GM12872 (cell line): ENCODE measurements around the gene STXBP5.

ENCODE experiments used
- CTCF ChIP-seq: IDR thresholded peaks from 3 replicates; pipeline ENCODE4 v1.5.1; 2011; ENCODE audit warnings: low read depth, mild to moderate bottlenecking, low read length, moderate library complexity; ENCODE audit not compliant: insufficient read depth

Gene STXBP5

GRCh38 chr6:147251072-147251471 lies 46.9 kb downstream of the STXBP5 start:
- TF ChIP-seq CTCF = no peak

GRCh38 chr6:147255948-147256674 lies 51.9 kb downstream of the STXBP5 start:
- TF ChIP-seq CTCF = no peak

GRCh38 chr6:147257760-147258159 lies 53.5 kb downstream of the STXBP5 start:
- TF ChIP-seq CTCF = no peak

GRCh38 chr6:147260091-147260490 lies 55.9 kb downstream of the STXBP5 start:
- TF ChIP-seq CTCF = no peak

- no peak for TF ChIP-seq CTCF
These were observed 58.7 kb downstream of the STXBP5 start for GRCh38 chr6:147262946-147263345.

GRCh38 chr6:147266821-147267220 lies 62.6 kb downstream of the STXBP5 start:
- TF ChIP-seq CTCF = no peak

GRCh38 chr6:147267658-147268057 lies 63.4 kb downstream of the STXBP5 start:
- TF ChIP-seq CTCF = no peak
